Ammon's horn (tissue), 1 donor: ENCODE measurements around the gene ISG20L2.

Experiments used
- DNase-seq: peaks from one replicate; pipeline ENCODE4 v3.0.0-alpha.2; 2016; ENCODE audit warnings: low spot score

Gene ISG20L2

DNA sequence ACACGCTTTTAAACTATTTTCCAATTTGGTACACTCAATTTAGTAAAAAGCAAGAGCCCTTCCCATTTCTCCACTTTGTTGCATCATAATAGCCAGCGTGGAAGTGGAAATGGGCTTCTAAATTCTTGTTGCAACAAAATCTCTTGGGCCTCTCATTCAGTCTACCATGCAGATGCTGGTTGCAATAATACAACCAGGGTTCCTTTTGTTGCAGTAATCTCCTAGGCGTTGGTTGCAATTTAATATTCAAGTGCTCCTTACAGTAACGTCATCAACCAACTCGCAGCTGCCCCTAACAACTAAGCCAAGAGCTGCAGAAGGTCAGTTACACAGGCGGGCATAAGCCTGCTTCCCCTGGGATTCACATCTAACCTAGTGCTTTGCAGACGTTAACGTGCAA lies 25.7 kb upstream of the ISG20L2 start:
- DNase-seq, result no peak

- no peak for DNase-seq
These were observed 24.4 kb upstream of the ISG20L2 start for GRCh38 chr1:156752843-156753482.

DNA sequence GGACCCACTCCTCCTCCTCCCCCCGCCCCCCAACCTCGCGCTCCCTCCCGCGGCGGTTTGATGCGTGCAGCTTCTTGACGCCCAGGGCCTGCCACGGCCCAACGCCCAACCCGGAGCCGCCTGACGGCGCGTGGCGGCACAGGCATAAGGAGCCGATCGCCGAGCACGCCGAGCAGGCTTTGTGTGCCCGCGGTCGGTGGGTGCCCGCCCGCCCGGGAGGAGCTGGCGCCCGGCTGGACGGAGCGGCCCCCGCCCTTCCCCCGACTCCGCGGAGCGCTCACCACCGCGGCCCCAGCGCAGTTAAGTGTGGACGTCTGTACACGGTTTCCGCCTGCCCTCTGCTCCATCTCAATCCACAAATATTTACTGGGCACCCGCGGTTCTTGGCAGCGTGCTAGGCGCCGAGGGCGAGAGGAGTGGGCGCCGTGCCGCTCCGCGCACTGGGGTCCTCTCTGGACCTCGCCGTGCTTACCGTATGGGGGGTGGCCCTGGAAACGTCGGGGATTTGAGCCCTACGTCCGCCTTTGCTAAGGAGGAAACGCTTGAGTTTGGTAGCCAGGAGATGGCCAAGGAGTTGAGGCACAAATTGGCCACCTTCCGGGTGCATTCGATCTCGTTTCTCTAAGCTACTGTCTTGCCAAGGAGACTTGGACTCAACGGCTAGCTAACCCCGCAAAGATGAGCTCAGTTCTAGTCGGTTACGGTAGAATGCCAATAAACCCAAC lies 23.4 kb upstream of the ISG20L2 start:
- DNase-seq, result peak; percentile 98

DNA sequence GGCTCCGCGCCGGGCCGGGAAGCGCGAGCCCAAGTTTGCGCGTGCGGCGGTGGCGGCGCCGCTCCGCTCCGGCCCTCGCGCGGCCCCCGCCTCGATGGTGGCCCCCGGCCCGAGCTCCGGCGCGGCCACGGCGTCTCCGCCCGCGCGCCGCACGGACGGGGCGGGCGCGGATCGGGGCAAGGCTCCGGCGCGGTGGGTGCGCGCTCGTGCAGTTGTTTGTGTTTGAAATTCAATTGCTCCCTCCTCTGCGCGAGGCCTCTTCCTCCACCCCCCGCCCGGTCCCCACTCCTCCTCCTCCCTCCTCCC lies 22.8 kb upstream of the ISG20L2 start, which contains the start of gene HDGF:
HDGF (minus strand) TSS at position 225 of the 306 bp plus-strand sequence. CDS start 246 bp downstream, outside the sequence.
- DNase-seq, result no peak

GRCh38 chr1:156750711-156751450 lies 22.3 kb upstream of the ISG20L2 start:
- no peak for DNase-seq

GRCh38 chr1:156750191-156750672 lies 21.7 kb upstream of the ISG20L2 start:
- DNase-seq, result no peak

DNA sequence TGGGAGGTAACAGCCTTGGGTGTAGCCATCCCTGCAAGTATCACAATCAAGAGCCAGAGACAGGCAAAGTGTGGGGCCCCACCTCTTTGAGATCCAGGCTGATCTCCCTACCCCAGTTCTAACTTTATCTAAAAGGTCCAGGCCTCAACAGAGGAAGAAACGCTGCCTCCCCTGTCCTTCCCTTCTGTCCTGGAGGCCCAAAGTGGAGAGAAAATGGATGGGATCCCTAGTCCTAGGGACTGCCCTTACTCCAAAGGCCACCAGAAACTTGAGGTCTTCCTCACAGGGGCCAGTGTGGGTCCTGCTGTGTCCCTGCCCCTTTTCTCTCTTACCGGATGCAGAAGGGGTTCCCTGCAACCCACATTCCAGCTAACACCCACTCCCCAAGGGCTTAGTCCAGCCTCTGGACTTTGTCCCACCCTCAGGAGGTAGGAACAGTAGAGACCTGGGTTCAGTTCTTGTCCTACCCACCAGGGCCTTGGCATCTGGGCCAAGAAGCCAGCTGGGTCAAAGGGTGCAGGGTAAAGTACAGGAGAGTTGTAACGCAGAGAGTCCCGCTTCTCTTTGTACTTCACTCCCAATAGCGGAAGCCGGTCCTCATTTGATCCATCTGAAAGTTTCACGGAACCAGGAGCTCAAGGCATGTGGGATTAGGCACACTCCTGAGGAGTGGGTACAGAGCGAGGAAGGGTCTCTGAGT lies 21.0 kb upstream of the ISG20L2 start:
- DNase-seq, result no peak

- DNase-seq, result no peak
These were observed 20.3 kb upstream of the ISG20L2 start for GRCh38 chr1:156748670-156749418.

GRCh38 chr1:156747742-156748669 lies 19.4 kb upstream of the ISG20L2 start:
- DNase-seq, result no peak

DNA sequence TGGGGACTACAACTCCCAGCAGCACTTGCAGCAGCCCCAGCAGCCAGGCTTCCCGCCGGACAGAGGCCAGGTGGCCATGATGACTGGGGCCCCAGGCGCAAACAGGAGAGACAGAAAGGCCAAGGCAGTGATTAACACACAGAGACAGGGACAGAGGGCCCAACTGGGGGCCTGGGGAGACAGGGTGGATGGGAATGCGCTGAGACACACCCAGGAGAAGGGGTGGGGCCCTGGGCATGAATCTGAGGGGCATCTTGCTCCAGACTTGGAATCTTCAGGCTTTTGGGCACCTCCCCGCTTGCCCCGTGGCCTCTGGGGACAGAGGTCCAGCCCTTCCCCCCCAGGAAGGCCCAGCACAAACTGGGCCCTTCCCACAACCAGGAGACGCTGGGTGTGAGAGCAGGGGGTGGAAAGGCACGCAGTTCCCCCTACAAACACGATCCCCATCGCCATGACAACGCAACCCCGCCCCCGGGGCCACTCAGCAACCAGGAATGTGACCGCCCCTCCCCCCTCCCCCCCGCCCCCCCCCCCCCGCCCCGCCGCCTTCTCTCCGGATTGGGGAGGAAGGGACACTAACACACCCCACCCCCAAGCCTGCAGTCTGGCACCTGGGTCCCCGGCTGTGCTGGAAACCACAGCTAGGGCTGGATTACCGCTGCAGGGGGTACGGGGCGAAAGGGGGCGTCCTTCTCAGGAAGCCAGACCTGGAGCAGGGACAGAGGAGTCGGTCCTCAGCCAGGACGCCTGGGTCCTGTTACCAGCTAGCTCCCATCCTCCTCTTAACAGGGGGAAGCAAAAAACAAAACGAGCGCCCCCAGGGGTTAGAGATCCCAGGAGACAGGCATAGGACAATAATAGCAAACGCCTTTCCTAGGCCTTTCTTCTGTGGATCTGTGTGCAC lies 18.4 kb upstream of the ISG20L2 start:
- peak; percentile 91 for DNase-seq

DNA sequence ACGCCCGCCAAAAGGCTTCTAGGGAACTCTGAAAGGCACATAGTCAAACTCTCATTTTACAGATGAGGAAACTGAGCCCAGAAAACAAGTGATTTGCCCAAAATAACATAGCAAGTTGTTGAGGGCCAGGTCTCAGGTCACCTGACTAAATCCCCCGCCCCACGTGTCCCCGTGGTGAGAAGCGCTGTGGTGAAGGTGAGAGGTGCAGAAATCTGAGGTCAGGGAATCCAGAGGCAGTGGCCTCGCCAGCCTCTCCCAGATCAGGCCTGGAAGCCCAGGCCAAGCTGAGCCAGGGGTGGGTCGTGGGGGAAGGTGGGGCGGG lies 17.8 kb upstream of the ISG20L2 start:
- DNase-seq, result no peak

DNA sequence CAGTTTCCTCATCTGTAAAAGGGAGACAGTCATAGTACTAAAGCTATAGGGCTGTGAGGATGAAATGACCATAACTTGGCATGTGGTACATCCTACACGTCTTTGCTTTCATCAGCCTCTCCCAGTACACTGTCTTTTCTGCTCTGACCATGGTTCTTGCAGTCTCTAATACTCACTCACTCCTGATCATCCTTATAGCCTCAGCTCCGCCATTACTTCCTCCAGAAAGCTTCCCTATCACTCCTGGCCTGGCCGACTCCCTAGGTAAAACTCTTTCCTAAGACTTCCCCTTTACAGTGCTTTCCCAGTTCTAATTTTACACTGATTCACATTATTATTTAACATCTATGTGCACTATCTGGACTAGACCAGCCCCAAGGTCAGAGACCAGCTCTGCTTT lies 17.3 kb upstream of the ISG20L2 start:
- no peak for DNase-seq

- no peak for DNase-seq
These were observed 16.3 kb upstream of the ISG20L2 start for GRCh38 chr1:156744786-156745419.

GRCh38 chr1:156744344-156744743 lies 15.8 kb upstream of the ISG20L2 start:
- DNase-seq, result no peak

DNA sequence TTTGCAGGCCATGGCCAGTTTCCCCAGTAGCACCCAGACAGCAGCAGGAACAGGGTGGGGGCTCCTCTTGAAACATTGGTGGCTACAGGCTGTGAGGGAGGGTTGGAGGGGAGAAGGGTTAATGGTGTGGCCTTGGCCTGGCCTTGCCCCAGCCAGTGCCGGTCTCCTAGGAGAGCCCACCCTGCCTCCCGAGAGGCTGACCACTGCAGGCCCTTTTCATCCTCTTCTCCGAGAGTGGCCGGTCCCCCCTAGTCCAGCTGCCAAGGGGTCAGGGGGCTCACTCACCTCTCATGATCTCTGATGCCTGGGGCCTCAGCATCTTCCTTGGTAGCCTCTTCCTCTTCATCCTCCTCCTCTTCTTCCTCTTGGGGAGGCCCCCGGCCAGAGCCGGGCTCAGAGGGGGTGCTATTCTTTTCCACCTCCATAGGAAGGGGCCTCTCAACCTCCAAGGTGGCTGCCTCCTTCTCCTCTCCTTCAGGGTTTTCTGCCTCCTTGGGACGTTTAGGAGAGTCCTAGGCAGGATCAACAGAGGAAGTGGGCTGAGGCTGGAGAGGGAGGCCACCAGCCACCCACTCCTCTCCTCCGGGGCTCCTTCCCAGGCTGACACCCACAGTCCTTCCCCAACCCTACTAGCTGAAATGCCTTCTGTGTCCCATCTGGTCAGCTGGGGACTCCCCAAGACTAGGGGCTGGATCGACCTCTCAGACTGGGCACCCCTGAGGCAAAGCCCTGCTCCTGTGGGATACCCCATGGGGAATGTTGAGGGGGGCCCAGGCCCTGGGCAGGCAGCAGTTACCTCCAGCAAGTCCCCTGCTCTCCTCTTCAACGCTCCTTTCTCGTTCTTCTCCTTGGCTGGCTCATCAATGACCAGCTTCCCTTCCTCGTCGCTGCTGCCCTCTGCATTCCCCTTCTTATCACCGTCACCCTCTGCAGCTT lies 15.1 kb upstream of the ISG20L2 start:
- DNase-seq, result no peak

- no peak for DNase-seq
These were observed 14.2 kb upstream of the ISG20L2 start for GRCh38 chr1:156742801-156743200.

DNA sequence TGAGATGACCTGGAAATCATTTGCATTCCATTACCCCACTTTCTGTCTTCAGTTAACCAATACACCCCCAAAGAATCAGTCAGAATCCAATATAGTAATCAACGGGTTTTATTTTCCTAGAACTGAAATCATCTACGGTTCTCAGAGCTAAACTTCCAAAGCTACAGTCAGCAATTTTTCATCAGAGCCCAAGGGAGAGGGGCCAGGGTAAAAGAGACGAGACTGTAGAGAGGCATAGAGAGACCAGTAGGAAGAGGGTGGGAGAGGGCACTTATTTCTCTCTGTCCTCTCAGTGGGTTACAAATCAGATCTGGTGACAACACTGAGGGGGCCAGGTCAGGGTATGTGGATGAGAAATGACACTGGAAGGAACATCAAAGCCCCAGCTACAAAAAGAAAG lies 13.5 kb upstream of the ISG20L2 start:
- no peak for DNase-seq

- no peak for DNase-seq
These were observed 13.0 kb upstream of the ISG20L2 start for GRCh38 chr1:156741481-156741983.
